Gastroesophageal sphincter (tissue), 3 donors: Measurements from ENCODE around the gene C10orf143.

Source experiments
- CTCF ChIP-seq, 4 experiments: fragments of 200-600 bp in 2 of 4; fragments of 450-650 bp in 2 of 4; sonication (generic) in 1 of 4; IDR thresholded peaks; one replicate each; pipeline ENCODE4 v1.5.1; 2017 to 2019; ENCODE audit warnings: antibody characterized with exemption in 4 of 4, mild to moderate bottlenecking in 2 of 4, moderate library complexity in 2 of 4
- EP300 ChIP-seq: sonication (generic); formaldehyde crosslinking; IDR thresholded peaks from one replicate; pipeline ENCODE4 v1.6.1; 2017; ENCODE audit warnings: antibody characterized with exemption, mild to moderate bottlenecking
- POLR2A ChIP-seq, 2 donors: fragments of 450-650 bp; IDR thresholded peaks; one replicate each; pipeline ENCODE4 v1.6.1; 2017; ENCODE audit warnings: antibody characterized with exemption in 2 of 2, mild to moderate bottlenecking in 2 of 2, moderate library complexity in 1 of 2
- POLR2AphosphoS5 ChIP-seq: sonication (generic); formaldehyde crosslinking; IDR thresholded peaks from one replicate; pipeline ENCODE4 v1.6.1; 2017; ENCODE audit warnings: antibody characterized with exemption

DNA sequence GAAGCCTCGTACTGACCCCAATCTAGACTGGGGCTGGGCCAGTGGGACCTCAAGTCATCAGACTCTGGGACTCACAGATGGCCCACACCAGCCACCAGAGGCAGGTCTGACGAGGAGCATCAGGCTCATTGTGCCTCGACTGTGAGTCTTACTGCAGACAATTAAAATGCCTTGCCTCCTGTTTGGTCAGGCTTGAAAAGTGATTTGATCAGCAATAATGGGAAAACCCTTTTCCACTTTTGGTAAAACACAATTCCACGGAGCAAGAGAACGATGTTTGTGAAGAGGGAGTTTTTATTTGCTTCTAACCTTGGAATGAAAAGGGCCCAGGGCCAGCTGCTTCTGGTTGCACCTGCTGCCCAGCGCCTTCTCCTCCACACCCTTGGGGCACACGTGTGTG, 43.9 kb downstream of the C10orf143 start:
- no peak for TF ChIP-seq CTCF (IDR thresholded peaks at IDR 0.05)
- TF ChIP-seq POLR2A (IDR thresholded peaks at IDR 0.05): no peak
- TF ChIP-seq EP300: no peak
- no peak for TF ChIP-seq POLR2AphosphoS5
